ENCODE data around the gene KCTD4. TPM values are rescaled to one million over a fixed set of nuclear protein-coding genes. Genes with fewer than 3 reads are reported as not detected.

The KCTD4 gene
- total and polyA plus RNA-seq, 4 donors, result not detected

DNA sequence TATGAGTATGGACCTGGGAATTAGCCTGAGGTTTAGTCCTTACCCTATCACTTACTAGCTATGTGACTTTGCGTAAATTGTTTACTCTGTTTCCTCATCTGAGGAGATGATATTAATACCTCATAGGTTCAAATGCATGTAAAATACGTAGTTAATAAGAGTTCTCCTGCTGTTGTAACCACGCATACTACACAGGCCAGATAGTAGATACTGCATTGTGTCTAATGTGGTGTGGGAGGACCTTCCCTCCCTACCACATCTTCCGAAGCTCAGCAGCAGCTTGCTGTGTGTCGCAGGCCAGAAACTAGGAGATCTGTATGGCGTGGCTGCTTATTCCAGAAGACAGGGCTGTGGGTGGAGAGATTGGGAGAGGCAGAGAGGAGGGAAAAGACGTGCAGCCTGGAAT, 57.5 kb downstream of the KCTD4 start:
- Histone ChIP-seq H3K27me3 (ENCODE audit: control insufficient read depth in 3 of 3, insufficient read depth in 3 of 3, low read length in 2 of 3) (no peaks in the 10 kb centered on the region), H3K9me3 (ENCODE audit: control insufficient read depth in 4 of 4, insufficient read depth in 3 of 4, low read length in 3 of 4) (no peaks in the 10 kb centered on the region), H3K9ac (ENCODE audit: insufficient read depth in 1 of 2, low read length in 2 of 2) (no peak overlapping the region), H3K27ac (ENCODE audit: low read depth in 1 of 2, low read length in 1 of 2) (no peak overlapping the region), H3K4me3 (no peak overlapping the region), H3K4me1 (ENCODE audit: control insufficient read depth in 5 of 5, insufficient read depth in 5 of 5, low read length in 5 of 5) (peaks cover 0 to 8% (median 0%) of the 10 kb centered on the region in 5 donors), H3K36me3 (ENCODE audit: control insufficient read depth in 4 of 4, insufficient read depth in 4 of 4, low read length in 4 of 4) (peaks cover 3 to 13% (median 4%) of the 10 kb centered on the region in 4 donors)
- ATAC-seq (ENCODE audit: insufficient read depth, low FRiP score), result no peak
- WGBS, 2 donors, result 93% methylated on average over 7 of the region's 7 CpGs
- no peak for TF ChIP-seq CTCF (IDR thresholded peaks at IDR 0.05; ENCODE audit: control extremely low read depth, extremely low read depth)
- no peak for DNase-seq

Other genes with a start within 250 kb of the KCTD4 start
- gene NUFIP1, start 211.6 kb downstream of the KCTD4 start, total RNA-seq, result 1 to 10 TPM; 3.9 to 5.0 TPM
- 1 to 10 TPM; 2.9 to 3.1 TPM for gene NUFIP1, start 211.6 kb downstream of the KCTD4 start, polyA plus RNA-seq
- gene GPALPP1, start 211.5 kb downstream of the KCTD4 start, total RNA-seq, result 10 to 100 TPM; 16.4 to 45.0 TPM
- 1 to 10 TPM; 7.9 to 9.7 TPM for gene GPALPP1, start 211.5 kb downstream of the KCTD4 start, polyA plus RNA-seq
- 10 to 100 TPM; 14.4 to 21.3 TPM for gene GTF2F2, start 80.5 kb downstream of the KCTD4 start, total RNA-seq
- 10 to 100 TPM; 13.7 to 14.3 TPM for gene GTF2F2, start 80.5 kb downstream of the KCTD4 start, polyA plus RNA-seq
- 1,000 to 10,000 TPM; 2,791 to 4,410 TPM for gene TPT1, start 140.1 kb upstream of the KCTD4 start, total RNA-seq
- gene TPT1, start 140.1 kb upstream of the KCTD4 start, polyA plus RNA-seq, result 1,000 to 10,000 TPM; 4,352 to 8,629 TPM
- 10 to 100 TPM; 13.0 to 24.3 TPM for gene SLC25A30, start 217.3 kb upstream of the KCTD4 start, total RNA-seq
- gene SLC25A30, start 217.3 kb upstream of the KCTD4 start, polyA plus RNA-seq, result 1 to 10 TPM; 7.3 to 7.4 TPM